VCaP (cell line): Measurements from ENCODE around the gene BACE2.

Source experiments
- H3K27ac ChIP-seq: fragments of 450-650 bp; 2 replicates; pipeline ENCODE4 v1.5.1; 2017
- CTCF ChIP-seq: fragments of 450-650 bp; conservative IDR thresholded peaks from 2 replicates; pipeline ENCODE4 v1.5.1; 2017; ENCODE audit warnings: mild to moderate bottlenecking, moderate library complexity

Gene BACE2

DNA sequence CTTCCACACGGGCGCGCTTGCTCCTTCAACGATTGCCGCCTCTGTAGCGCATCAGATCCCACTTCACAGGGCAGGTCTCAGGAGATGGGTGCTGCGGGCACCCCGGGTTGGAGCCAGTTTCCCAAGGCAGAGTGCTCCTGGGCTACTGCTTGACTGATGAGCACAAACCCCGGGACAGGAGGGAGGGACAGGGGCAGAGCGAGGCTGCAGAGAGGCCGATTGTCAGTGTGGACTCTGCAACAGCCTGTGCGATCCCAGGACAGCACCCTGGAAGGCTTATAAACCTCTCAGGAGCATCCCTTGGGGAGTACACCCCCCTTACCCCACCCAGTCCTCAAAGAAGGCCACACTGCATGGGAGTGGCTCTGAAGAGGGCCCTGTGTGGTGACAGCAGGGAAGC, 28.0 kb upstream of the BACE2 start:
- H3K27ac ChIP-seq, result no peak overlapping the region
- no peak for TF ChIP-seq CTCF

GRCh38 chr21:41141031-41141457, 26.9 kb upstream of the BACE2 start:
- H3K27ac ChIP-seq, result no peak overlapping the region
- TF ChIP-seq CTCF, result no peak

- no peak overlapping the region for H3K27ac ChIP-seq
- TF ChIP-seq CTCF, result no peak
These were observed 25.7 kb upstream of the BACE2 start for GRCh38 chr21:41142051-41142795.

DNA sequence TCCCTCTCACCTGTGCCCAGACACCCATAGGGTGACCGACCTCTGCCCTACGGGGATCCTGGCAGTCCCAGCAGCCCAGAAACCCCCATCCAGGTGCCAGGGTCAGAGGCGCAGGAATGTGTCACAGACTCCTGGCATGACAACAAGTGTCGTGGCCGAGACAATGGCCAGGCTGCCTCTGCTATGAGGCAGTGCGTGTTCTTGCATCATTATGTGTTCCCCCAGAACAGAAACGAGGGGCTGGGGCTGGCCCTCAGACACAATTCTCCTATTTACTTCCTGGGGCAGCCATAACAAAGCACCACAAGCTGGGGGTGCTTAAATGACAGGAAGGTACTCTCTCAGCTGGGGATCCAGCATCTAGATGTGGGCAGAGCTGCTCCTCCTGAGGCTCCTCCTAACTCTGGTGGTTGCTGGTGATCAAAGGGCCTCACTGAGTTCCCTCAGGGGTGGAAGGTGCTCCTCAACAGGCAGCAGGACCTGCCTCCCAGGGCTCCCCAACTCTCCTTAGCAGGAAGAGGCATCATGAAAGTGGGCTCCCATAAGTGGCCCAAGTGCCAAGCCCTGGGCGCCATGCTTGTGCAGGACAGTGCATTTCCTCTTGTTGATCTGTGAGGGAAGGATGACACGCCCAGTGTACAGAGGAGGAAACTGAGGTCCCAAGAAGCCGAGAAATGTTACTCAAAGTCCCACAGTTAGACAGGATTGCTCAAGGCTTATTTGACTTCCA, 24.2 kb upstream of the BACE2 start:
- no peak overlapping the region for H3K27ac ChIP-seq
- no peak for TF ChIP-seq CTCF

GRCh38 chr21:41147096-41147978, 20.6 kb upstream of the BACE2 start:
- no peak for TF ChIP-seq CTCF
- H3K27ac ChIP-seq, result no peak overlapping the region

DNA sequence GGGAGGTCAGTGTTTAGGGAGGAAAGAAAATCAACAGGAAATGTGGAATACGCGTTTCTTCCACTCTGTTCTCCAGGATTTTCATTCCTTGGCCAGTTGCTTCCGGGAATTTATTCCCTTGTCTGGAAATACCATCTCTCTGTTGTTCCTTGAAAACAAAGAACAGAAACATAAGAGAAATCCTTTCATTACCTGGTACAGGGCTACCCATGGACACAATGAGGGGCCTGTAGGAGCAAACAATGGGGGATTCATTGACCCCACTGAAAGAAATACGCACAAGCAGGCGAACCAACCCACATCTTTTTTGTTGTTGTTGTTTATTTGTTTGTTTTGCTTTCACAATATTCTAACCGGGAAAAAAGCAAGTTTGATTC, 20.0 kb upstream of the BACE2 start:
- no peak for TF ChIP-seq CTCF
- no peak overlapping the region for H3K27ac ChIP-seq

GRCh38 chr21:41148798-41149197, 19.2 kb upstream of the BACE2 start:
- H3K27ac ChIP-seq, result no peak overlapping the region
- TF ChIP-seq CTCF, result no peak
